DND-41 (cell line): ENCODE measurements around the gene LYSMD3.
"Not testable (repeated sequence)": the region's sequence is repeated elsewhere in the genome, so short reads cannot be mapped to it uniquely, and the experiment has no call there.

ENCODE experiments used
- ATAC-seq: fragments of 200-7000 bp; cut with Tn5 transposase; 3 replicates; pipeline ENCODE4 v1.9.1; 2021; ENCODE audit warnings: low read depth; ENCODE audit not compliant: insufficient read depth
- DNase-seq: peaks from one replicate; pipeline ENCODE4 v3.0.0-alpha.2; 2020
- H2AFZ ChIP-seq: 2 replicates; pipeline ENCODE4 v1.6.0; 2012; ENCODE audit warnings: low read depth, low read length
- H3K27ac ChIP-seq: 2 replicates; pipeline ENCODE4 v1.5.1; 2012; ENCODE audit warnings: low read length, inconsistent platforms
- H3K27me3 ChIP-seq: fragments of 200-600 bp; sonication (generic); 2 replicates; pipeline ENCODE4 v1.6.0; 2012; ENCODE audit warnings: low read length, mild to moderate bottlenecking, inconsistent platforms; ENCODE audit not compliant: insufficient read depth, poor library complexity
- H3K36me3 ChIP-seq: 2 replicates; pipeline ENCODE4 v1.5.1; 2012; ENCODE audit warnings: low read length, inconsistent platforms; ENCODE audit not compliant: insufficient read depth
- H3K4me1 ChIP-seq: 2 replicates; pipeline ENCODE4 v1.5.1; 2012; ENCODE audit warnings: mild to moderate bottlenecking, low read length; ENCODE audit not compliant: insufficient read depth
- H3K4me2 ChIP-seq: 2 replicates; pipeline ENCODE4 v1.6.0; 2012; ENCODE audit warnings: mild to moderate bottlenecking, moderate library complexity, low read length, inconsistent platforms; ENCODE audit not compliant: insufficient read depth
- H3K4me3 ChIP-seq, 2 experiments: fragments of 200-600 bp in 1 of 2; shearing (Covaris generic) in 1 of 2; 2 replicates each; pipeline ENCODE4 v1.5.1; 2012 to 2016; ENCODE audit warnings: inconsistent platforms in 2 of 2, low read length in 2 of 2, mild to moderate bottlenecking in 2 of 2, low read depth in 1 of 2, moderate library complexity in 1 of 2
- H3K79me2 ChIP-seq: 2 replicates; pipeline ENCODE4 v1.6.0; 2012; ENCODE audit warnings: low read length, inconsistent platforms; ENCODE audit not compliant: insufficient read depth
- H3K9ac ChIP-seq: 2 replicates; pipeline ENCODE4 v1.6.0; 2012; ENCODE audit warnings: low read depth, mild to moderate bottlenecking, inconsistent platforms, low read length, moderate library complexity
- H3K9me3 ChIP-seq: 2 replicates; pipeline ENCODE4 v1.5.1; 2012; ENCODE audit warnings: low read length, moderate library complexity, mild to moderate bottlenecking, inconsistent platforms; ENCODE audit not compliant: insufficient read depth, severe bottlenecking
- H4K20me1 ChIP-seq: 2 replicates; pipeline ENCODE4 v1.6.0; 2012; ENCODE audit warnings: low read length; ENCODE audit not compliant: insufficient read depth
- CTCF ChIP-seq: IDR thresholded peaks from 2 replicates; pipeline ENCODE4 v1.5.1; 2012; ENCODE audit warnings: borderline replicate concordance, low read length, moderate library complexity, mild to moderate bottlenecking; ENCODE audit not compliant: poor library complexity, severe bottlenecking; ENCODE audit errors: extremely low read depth
- EZH2 ChIP-seq: IDR thresholded peaks from 3 replicates; pipeline ENCODE4 v1.6.1; 2012; ENCODE audit warnings: borderline replicate concordance, low read depth, mild to moderate bottlenecking, moderate library complexity, low read length, inconsistent platforms; ENCODE audit not compliant: severe bottlenecking

Gene LYSMD3

GRCh38 chr5:90529194-90529938 lies at the start of gene LYSMD3:
Gene LYSMD3 (minus strand): TSS chr5:90529584. CDS start chr5:90525289, 4,295 bp downstream.
- Histone ChIP-seq H3K79me2 (peaks cover 38% of the 10 kb centered on the region), H3K9ac (peak within 1 kb of the TSS; percentile 74), H3K9me3 (no peaks in the 10 kb centered on the region), H2AFZ (peak within 1 kb of the TSS; percentile 99), H3K4me1 (peaks cover 30% of the 10 kb centered on the region), H3K27ac (peak within 1 kb of the TSS; percentile 91), H3K36me3 (peaks cover 5% of the 10 kb centered on the region), H3K4me3 (peak within 1 kb of the TSS; percentile 61 to 95), H3K4me2 (peak within 1 kb of the TSS; percentile 91), H3K27me3 (peaks cover 9% of the 10 kb centered on the region), H4K20me1 (no peaks in the 10 kb centered on the region)
- ATAC-seq (peak; percentile 92), DNase-seq (peak; percentile 96)
- TF ChIP-seq EZH2 (no peak), CTCF (no peak)

DNA sequence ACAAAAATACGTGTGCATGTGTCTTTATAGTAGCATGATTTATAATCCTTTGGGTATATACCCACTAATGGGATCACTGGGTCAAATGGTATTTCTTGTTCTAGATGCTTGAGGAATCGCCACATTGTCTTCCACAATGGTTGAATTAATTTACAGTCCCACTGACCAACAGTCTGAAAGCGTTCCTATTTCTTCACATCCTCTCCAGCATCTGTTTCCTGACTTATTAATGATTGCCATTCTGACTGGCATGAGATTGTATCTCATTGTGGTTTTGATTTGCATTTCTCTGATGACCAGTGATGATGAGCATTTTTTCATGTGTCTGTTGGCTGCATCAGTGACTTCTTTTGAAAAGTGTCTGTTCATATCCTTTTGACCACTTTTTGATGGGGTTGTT lies 47.2 kb upstream of the LYSMD3 start:
- H3K27me3 ChIP-seq, DNase-seq, H3K4me3 ChIP-seq, H3K36me3 ChIP-seq, ATAC-seq, H3K4me2 ChIP-seq, H3K4me1 ChIP-seq, H2AFZ ChIP-seq, H3K27ac ChIP-seq, H3K9me3 ChIP-seq, H3K9ac ChIP-seq, H3K79me2 ChIP-seq, H4K20me1 ChIP-seq: not testable (repeated sequence)

DNA sequence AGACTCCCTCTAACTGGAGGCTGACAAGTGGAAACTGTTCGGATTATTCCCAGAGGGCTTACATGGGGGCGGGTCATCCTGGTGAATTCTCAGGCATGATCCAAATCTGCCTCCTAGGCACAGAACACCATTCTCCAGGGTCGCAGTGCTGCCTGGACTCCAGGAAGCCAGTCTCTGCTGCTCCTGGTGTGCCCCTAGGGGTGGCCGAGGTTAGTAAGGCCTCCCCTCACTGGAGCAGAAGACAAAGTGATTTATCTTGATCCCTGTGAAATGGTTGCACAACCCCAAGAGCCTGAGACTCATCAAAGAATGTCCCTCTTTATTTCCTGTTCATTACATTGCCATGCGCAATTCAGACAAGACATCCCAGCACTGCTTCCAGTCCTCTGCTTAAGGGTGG lies 46.3 kb upstream of the LYSMD3 start:
- Histone ChIP-seq H4K20me1 (no peaks in the 10 kb centered on the region), H2AFZ (no peak overlapping the region), H3K4me2 (no peak overlapping the region), H3K27ac (no peak overlapping the region), H3K27me3 (no peaks in the 10 kb centered on the region), H3K4me3 (no peak overlapping the region), H3K36me3 (no peaks in the 10 kb centered on the region), H3K9me3 (no peaks in the 10 kb centered on the region), H3K9ac (no peak overlapping the region), H3K4me1 (no peaks in the 10 kb centered on the region), H3K79me2 (no peaks in the 10 kb centered on the region)
- ATAC-seq: no peak
- TF ChIP-seq EZH2: no peak
- no peak for TF ChIP-seq CTCF
- no peak for DNase-seq

DNA sequence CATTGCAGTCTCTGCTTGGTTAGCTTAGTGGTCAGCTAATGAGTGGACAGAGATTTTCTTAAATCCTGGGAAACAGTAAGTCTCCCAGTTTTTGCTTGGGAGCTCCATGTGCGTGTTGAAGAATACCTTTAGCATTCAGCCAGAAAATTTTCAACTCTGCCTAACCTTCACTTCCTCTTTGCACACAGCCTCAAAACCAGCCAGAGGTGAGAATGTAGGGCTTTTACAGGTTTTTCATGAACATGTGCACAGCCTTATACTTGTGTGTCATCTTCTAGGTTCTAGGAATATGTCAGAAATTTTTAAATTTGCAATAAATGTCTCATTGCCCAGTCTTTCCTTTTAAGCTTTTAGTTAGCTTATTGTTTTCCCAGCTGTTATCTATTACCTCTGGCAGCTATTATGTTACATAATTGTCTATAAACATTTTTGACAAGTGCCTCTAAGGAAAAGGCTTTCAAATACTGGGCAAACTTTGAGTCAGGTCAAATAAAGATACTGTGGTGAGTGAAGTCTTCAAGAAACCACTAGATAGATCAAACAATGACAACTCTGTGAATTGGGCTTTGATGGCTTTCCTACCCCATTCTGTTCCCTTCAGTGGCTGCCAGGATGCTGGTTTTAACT lies 41.9 kb upstream of the LYSMD3 start:
- DNase-seq (no peak), ATAC-seq (0 out of 3 replicates have a peak, but pooled peaks have one; percentile 35)
- Histone ChIP-seq H4K20me1 (no peaks in the 10 kb centered on the region), H3K9me3 (no peaks in the 10 kb centered on the region), H3K27ac (no peak overlapping the region), H3K4me2 (no peak overlapping the region), H3K27me3 (no peaks in the 10 kb centered on the region), H3K4me3 (no peak overlapping the region), H3K79me2 (no peaks in the 10 kb centered on the region), H3K36me3 (no peaks in the 10 kb centered on the region), H2AFZ (no peak overlapping the region), H3K9ac (no peak overlapping the region), H3K4me1 (no peaks in the 10 kb centered on the region)
- TF ChIP-seq EZH2 (no peak), CTCF (no peak)
